ENCODE data around the gene TMEFF2. TPM values are rescaled to one million over a fixed set of nuclear protein-coding genes. Genes with fewer than 3 reads are reported as not detected.

The TMEFF2 gene
- total and polyA plus RNA-seq, 10 of the 15 experiments (the other 5 are each of a cell fraction or from before 2014, with no cell fraction given): not detected

DNA sequence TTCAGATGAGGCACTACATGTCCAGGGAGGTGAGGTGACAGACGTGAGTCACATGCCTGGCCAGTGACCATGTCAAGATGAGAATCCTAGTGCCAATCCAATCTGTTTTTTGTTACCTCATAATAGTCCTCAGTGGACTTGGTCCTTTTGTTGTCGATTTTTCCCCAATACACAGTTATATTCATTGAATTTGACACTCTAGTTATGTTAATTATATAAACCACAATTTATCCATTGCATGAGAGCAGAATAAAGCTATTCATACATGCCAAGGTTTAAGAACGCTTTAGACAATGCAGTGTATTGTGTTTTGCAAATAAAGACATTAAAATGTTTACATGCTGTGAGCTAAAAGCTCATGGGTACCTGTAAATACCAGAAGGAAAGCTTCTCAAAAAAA is 21.6 kb upstream of the TMEFF2 start:
- intact Hi-C loops (cut with micrococcal nuclease; ENCODE audit: unreplicated experiment): no loop called here
- H3K4me3 ChIP-seq: no peak overlapping the region

DNA sequence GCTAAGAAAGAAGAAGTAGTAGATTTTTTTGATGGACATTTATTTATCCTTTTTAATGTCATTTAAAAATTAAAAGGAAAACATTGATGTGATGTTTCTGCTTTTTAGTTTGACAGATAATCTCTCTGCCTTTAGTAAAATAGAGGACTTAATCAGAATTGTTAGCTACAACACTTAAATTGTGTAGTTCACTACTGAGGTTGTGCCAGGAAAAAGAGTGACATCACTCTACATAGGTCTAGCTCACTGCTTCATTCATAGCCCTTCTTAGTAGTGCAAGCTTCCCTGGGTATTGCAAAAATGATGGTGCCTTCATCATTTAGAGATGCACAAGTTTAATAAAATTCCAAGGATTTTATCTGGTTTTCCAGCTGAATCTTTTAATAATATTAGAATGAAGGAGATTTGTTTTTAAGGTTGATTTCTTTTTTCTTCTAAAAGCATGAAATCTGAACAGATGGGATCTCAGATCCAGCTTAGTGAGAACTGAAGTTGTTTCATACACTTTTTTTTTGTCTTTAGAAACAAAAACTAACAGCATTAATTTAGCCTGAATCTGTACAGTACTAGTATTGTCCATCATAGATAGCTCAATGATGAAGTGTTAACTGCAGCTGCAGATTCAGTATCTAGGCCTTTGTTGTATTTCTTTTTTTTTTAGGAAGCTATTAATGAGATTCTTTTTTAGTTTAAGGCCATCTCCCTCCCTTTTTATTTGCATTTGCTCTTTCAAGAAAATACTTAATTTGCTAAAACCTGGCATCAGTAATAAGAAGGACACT is 20.6 kb upstream of the TMEFF2 start:
- no peak overlapping the region for H3K4me3 ChIP-seq
- BruUV-seq (replicated peaks): no TSS peak
- no peak overlapping the region for H2AFZ ChIP-seq (ENCODE audit: control insufficient read depth, low read depth, low read length)
- no peak for TF ChIP-seq SMAD1 (IDR thresholded peaks at IDR 0.05; ENCODE audit: low read depth, partially characterized antibody)
- TF ChIP-seq MEF2A (IDR thresholded peaks at IDR 0.05; ENCODE audit: insufficient read depth, low read depth, low read length): no peak
- TF ChIP-seq, protein P1, sequence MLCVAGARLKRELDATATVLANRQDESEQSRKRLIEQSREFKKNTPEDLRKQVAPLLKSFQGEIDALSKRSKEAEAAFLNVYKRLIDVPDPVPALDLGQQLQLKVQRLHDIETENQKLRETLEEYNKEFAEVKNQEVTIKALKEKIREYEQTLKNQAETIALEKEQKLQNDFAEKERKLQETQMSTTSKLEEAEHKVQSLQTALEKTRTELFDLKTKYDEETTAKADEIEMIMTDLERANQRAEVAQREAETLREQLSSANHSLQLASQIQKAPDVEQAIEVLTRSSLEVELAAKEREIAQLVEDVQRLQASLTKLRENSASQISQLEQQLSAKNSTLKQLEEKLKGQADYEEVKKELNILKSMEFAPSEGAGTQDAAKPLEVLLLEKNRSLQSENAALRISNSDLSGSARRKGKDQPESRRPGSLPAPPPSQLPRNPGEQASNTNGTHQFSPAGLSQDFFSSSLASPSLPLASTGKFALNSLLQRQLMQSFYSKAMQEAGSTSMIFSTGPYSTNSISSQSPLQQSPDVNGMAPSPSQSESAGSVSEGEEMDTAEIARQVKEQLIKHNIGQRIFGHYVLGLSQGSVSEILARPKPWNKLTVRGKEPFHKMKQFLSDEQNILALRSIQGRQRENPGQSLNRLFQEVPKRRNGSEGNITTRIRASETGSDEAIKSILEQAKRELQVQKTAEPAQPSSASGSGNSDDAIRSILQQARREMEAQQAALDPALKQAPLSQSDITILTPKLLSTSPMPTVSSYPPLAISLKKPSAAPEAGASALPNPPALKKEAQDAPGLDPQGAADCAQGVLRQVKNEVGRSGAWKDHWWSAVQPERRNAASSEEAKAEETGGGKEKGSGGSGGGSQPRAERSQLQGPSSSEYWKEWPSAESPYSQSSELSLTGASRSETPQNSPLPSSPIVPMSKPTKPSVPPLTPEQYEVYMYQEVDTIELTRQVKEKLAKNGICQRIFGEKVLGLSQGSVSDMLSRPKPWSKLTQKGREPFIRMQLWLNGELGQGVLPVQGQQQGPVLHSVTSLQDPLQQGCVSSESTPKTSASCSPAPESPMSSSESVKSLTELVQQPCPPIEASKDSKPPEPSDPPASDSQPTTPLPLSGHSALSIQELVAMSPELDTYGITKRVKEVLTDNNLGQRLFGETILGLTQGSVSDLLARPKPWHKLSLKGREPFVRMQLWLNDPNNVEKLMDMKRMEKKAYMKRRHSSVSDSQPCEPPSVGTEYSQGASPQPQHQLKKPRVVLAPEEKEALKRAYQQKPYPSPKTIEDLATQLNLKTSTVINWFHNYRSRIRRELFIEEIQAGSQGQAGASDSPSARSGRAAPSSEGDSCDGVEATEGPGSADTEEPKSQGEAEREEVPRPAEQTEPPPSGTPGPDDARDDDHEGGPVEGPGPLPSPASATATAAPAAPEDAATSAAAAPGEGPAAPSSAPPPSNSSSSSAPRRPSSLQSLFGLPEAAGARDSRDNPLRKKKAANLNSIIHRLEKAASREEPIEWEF (IDR thresholded peaks at IDR 0.05; ENCODE audit: insufficient replicate concordance, low read depth, low read length): no peak
- TF ChIP-seq TCF7 (IDR thresholded peaks at IDR 0.05; ENCODE audit: borderline replicate concordance): no peak

More for the DNA sequence above, 21.6 kb upstream of the TMEFF2 start:
- H4K20me1 ChIP-seq (ENCODE audit: control insufficient read depth, insufficient read depth): no peaks in the 10 kb centered on the region
- H3K4me1 ChIP-seq (ENCODE audit: control insufficient read depth, insufficient read depth, low read length): no peaks in the 10 kb centered on the region
- POLR2A ChIA-PET: no interaction called here
- H3K9me3 ChIP-seq (replicated peaks; ENCODE audit: control insufficient read depth, insufficient read depth, low read length): no peaks in the 10 kb centered on the region
- H2AFZ ChIP-seq (ENCODE audit: control insufficient read depth, low read depth, low read length): no peak overlapping the region
- WGBS (ENCODE audit: insufficient coverage, insufficient replicate concordance, low lambda C conversion rate, missing lambda C conversion rate): 5% methylated on average over 3 of the region's 3 CpGs
- H3K27me3 ChIP-seq (replicated peaks in 1 of 2; ENCODE audit: control insufficient read depth in 2 of 2, insufficient read depth in 2 of 2, low read length in 1 of 2): no peaks in the 10 kb centered on the region
- ATAC-seq (no peak), DNase-seq (ENCODE audit: low read depth, low spot score) (no peak), FAIRE-seq (no peak)
- no peak overlapping the region for H3K9ac ChIP-seq (ENCODE audit: control insufficient read depth, insufficient read depth, low read length)
- no peaks in the 10 kb centered on the region for H3K36me3 ChIP-seq (ENCODE audit: control insufficient read depth in 2 of 2, insufficient read depth in 2 of 2, low read length in 1 of 2)
- CTCF ChIA-PET: interaction anchor here (0.5 kb wide), 1 partner anchor 298 kb away, joined by 3 read pairs; no protein-coding TSS in a partner anchor
- SMC1A ChIA-PET (ENCODE audit: uncharacterized antibody, unreplicated experiment): interaction anchor here (1.0 kb wide), 1 partner anchor 7 kb away, joined by 3 read pairs; no protein-coding TSS in a partner anchor
- no peak overlapping the region for H3K4me2 ChIP-seq (ENCODE audit: control insufficient read depth, insufficient read depth)
- BruUV-seq (replicated peaks): no TSS peak
- RAD21 ChIA-PET (ENCODE audit: unreplicated experiment): interaction anchor here (1.6 kb wide), 1 partner anchor 10 kb away, joined by 3 read pairs; no protein-coding TSS in a partner anchor
- no peak overlapping the region for H3K27ac ChIP-seq (ENCODE audit: control insufficient read depth, insufficient read depth)
- in situ Hi-C loops (cut with MboI): no loop called here
- TF ChIP-seq YBX1 (IDR thresholded peaks at IDR 0.05): no peak
- TF ChIP-seq, protein P2, sequence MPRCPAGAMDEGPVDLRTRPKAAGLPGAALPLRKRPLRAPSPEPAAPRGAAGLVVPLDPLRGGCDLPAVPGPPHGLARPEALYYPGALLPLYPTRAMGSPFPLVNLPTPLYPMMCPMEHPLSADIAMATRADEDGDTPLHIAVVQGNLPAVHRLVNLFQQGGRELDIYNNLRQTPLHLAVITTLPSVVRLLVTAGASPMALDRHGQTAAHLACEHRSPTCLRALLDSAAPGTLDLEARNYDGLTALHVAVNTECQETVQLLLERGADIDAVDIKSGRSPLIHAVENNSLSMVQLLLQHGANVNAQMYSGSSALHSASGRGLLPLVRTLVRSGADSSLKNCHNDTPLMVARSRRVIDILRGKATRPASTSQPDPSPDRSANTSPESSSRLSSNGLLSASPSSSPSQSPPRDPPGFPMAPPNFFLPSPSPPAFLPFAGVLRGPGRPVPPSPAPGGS (IDR thresholded peaks at IDR 0.05; ENCODE audit: borderline replicate concordance, insufficient read depth, low read depth, low read length, poor library complexity, severe bottlenecking): no peak
- H3K79me2 ChIP-seq (ENCODE audit: control insufficient read depth, insufficient read depth, low read length): no peaks in the 10 kb centered on the region

More for the DNA sequence above, 20.6 kb upstream of the TMEFF2 start:
- SMC1A ChIA-PET (ENCODE audit: uncharacterized antibody, unreplicated experiment): interaction anchor here (1.0 kb wide), 2 partner anchors 8 to 24 kb away, joined by 3 to 5 read pairs; no protein-coding TSS in a partner anchor
- CTCF ChIA-PET: interaction anchor here (0.5 to 1.0 kb wide), 3 partner anchors 9 to 299 kb away, joined by 3 read pairs; no protein-coding TSS in a partner anchor
- ATAC-seq: no peak
- no peak for DNase-seq (ENCODE audit: low read depth, low spot score)
- Histone ChIP-seq H3K27ac (ENCODE audit: control insufficient read depth, insufficient read depth) (no peak overlapping the region), H3K4me2 (ENCODE audit: control insufficient read depth, insufficient read depth) (no peak overlapping the region), H3K27me3 (replicated peaks in 1 of 2; ENCODE audit: control insufficient read depth in 2 of 2, insufficient read depth in 2 of 2, low read length in 1 of 2) (no peaks in the 10 kb centered on the region), H3K9ac (ENCODE audit: control insufficient read depth, insufficient read depth, low read length) (no peak overlapping the region), H3K36me3 (ENCODE audit: control insufficient read depth in 2 of 2, insufficient read depth in 2 of 2, low read length in 1 of 2) (no peaks in the 10 kb centered on the region), H4K20me1 (ENCODE audit: control insufficient read depth, insufficient read depth) (no peaks in the 10 kb centered on the region), H3K4me1 (ENCODE audit: control insufficient read depth, insufficient read depth, low read length) (no peaks in the 10 kb centered on the region), H3K79me2 (ENCODE audit: control insufficient read depth, insufficient read depth, low read length) (no peaks in the 10 kb centered on the region), H3K9me3 (replicated peaks; ENCODE audit: control insufficient read depth, insufficient read depth, low read length) (no peaks in the 10 kb centered on the region)
- POLR2A ChIA-PET: no interaction called here
- RAD21 ChIA-PET (ENCODE audit: unreplicated experiment): interaction anchor here (0.9 to 1.6 kb wide), 2 partner anchors 9 to 123 kb away, joined by 3 read pairs; no protein-coding TSS in a partner anchor
- FAIRE-seq: no peak
- in situ Hi-C loops (cut with MboI) (no loop called here), intact Hi-C loops (cut with micrococcal nuclease; ENCODE audit: unreplicated experiment) (no loop called here)
